GM19328 (cell line): ENCODE measurements around the gene UBN1.
A peak's percentile ranks its signal among the peaks of the same experiment; 100 is the strongest.

Source experiments
- ATAC-seq: cut with Tn5 transposase; IDR thresholded peaks from one replicate; pipeline ENCODE4 v1.9.1; 2021; ENCODE audit warnings: mild to moderate bottlenecking, moderate library complexity; ENCODE audit not compliant: unreplicated experiment

The UBN1 gene

GRCh38 chr16:4846901-4847773 is at the start of gene UBN1, which contains the start of gene GLYR1:
UBN1 (plus strand) TSS chr16:4847481; CDS start chr16:4852918, 5,437 bp downstream.
GLYR1 (minus strand) TSS chr16:4847288; CDS start chr16:4847265, 23 bp downstream.
- peak; percentile 88 for ATAC-seq

GRCh38 chr16:4797805-4798252 is 49.5 kb upstream of the UBN1 start:
- no peak for ATAC-seq

- no peak for ATAC-seq
Measured at GRCh38 chr16:4798456-4798855, 48.8 kb upstream of the UBN1 start.

GRCh38 chr16:4799171-4799855 is 48.0 kb upstream of the UBN1 start:
- no peak for ATAC-seq

GRCh38 chr16:4800290-4801041 is 46.8 kb upstream of the UBN1 start:
- no peak for ATAC-seq

GRCh38 chr16:4801051-4801961 is 46.0 kb upstream of the UBN1 start:
- no peak for ATAC-seq

- peak; percentile 56 for ATAC-seq
Measured at GRCh38 chr16:4801962-4802658, 45.2 kb upstream of the UBN1 start, which contains the start of gene ROGDI. ROGDI (minus strand) TSS chr16:4802633; CDS start chr16:4802571, 62 bp downstream.

- ATAC-seq: peak; percentile 89
Measured at GRCh38 chr16:4802659-4803287, 44.5 kb upstream of the UBN1 start.

GRCh38 chr16:4803401-4803844 is 43.9 kb upstream of the UBN1 start:
- ATAC-seq: no peak

- no peak for ATAC-seq
Measured at GRCh38 chr16:4803898-4804762, 43.2 kb upstream of the UBN1 start.

GRCh38 chr16:4805231-4805630 is 42.0 kb upstream of the UBN1 start:
- no peak for ATAC-seq

GRCh38 chr16:4806280-4806679 is 41.0 kb upstream of the UBN1 start:
- no peak for ATAC-seq

GRCh38 chr16:4811242-4811641 is 36.0 kb upstream of the UBN1 start:
- ATAC-seq: no peak

GRCh38 chr16:4811773-4812172 is 35.5 kb upstream of the UBN1 start:
- ATAC-seq: no peak

- no peak for ATAC-seq
Measured at GRCh38 chr16:4813251-4814003, 33.9 kb upstream of the UBN1 start.

- no peak for ATAC-seq
Measured at GRCh38 chr16:4814046-4814445, 33.2 kb upstream of the UBN1 start.

GRCh38 chr16:4814542-4815173 is 32.6 kb upstream of the UBN1 start:
- no peak for ATAC-seq
